Lung (tissue), 12 donors: Measurements from ENCODE around the gene COL18A1. TPM values are rescaled to one million over a fixed set of nuclear protein-coding genes. Genes with fewer than 3 reads are reported as not detected.

Experiments used
- ATAC-seq: fragments of 200-7000 bp; cut with Tn5 transposase; one replicate; pipeline ENCODE4 v1.9.1; 2020; ENCODE audit warnings: moderate number of reproducible peaks; ENCODE audit not compliant: insufficient read depth, low FRiP score
- DNase-seq, 3 donors: peaks; one replicate each; pipeline ENCODE4 v3.0.0-alpha.2; 2013 to 2017
- H3K27ac ChIP-seq, 2 donors: one replicate each; pipeline ENCODE4 v1.5.1; 2013; ENCODE audit warnings: mild to moderate bottlenecking in 2 of 2, moderate library complexity in 2 of 2, control low read depth in 1 of 2, inconsistent platforms in 1 of 2, low read depth in 1 of 2, low read length in 1 of 2
- H3K27me3 ChIP-seq, 3 donors: one replicate each; pipeline ENCODE4 v1.5.1; 2013; ENCODE audit warnings: low read length in 2 of 3; ENCODE audit not compliant: control insufficient read depth in 3 of 3, insufficient read depth in 3 of 3
- H3K36me3 ChIP-seq, 4 donors: one replicate each; pipeline ENCODE4 v1.5.1; 2013; ENCODE audit warnings: low read length in 4 of 4, mild to moderate bottlenecking in 1 of 4, moderate library complexity in 1 of 4; ENCODE audit not compliant: control insufficient read depth in 4 of 4, insufficient read depth in 4 of 4
- H3K4me1 ChIP-seq, 5 donors: one replicate each; pipeline ENCODE4 v1.5.1; 2013; ENCODE audit warnings: low read length in 5 of 5, mild to moderate bottlenecking in 2 of 5, moderate library complexity in 1 of 5; ENCODE audit not compliant: control insufficient read depth in 5 of 5, insufficient read depth in 5 of 5
- H3K4me3 ChIP-seq: one replicate; pipeline ENCODE4 v1.5.1; 2013; ENCODE audit warnings: mild to moderate bottlenecking, control low read depth, moderate library complexity
- H3K9ac ChIP-seq, 2 donors: one replicate each; pipeline ENCODE4 v1.5.1; 2013; ENCODE audit warnings: low read length in 2 of 2, control low read depth in 1 of 2; ENCODE audit not compliant: insufficient read depth in 1 of 2
- H3K9me3 ChIP-seq, 4 donors: one replicate each; pipeline ENCODE4 v1.5.1; 2013; ENCODE audit warnings: low read length in 3 of 4, mild to moderate bottlenecking in 1 of 4, moderate library complexity in 1 of 4; ENCODE audit not compliant: control insufficient read depth in 4 of 4, insufficient read depth in 3 of 4
- WGBS, 2 donors: extraction: QIAGEN DNeasy Blood & Tissue Kit; methylation state at CpG; one replicate each; pipeline ENCODE4 v1.1.7; 2013; 5-methylcytosine and 5-hydroxymethylcytosine counted together
- polyA plus RNA-seq, 2 donors: library from polyadenylated mRNA; stranded (reverse); fragments of 200-250 nt; gene quantifications; one replicate each; pipeline ENCODE4 v1.2.1, GENCODE V29; 2013
- total RNA-seq, 2 donors: library from RNA; depleted of rRNA in 1 of 2; stranded (reverse); fragments of >200 nt in 1 of 2; gene quantifications; one replicate each; pipeline ENCODE4 v1.2.1, GENCODE V29; 2014 to 2021
- TF ChIP-seq, protein P1 (sequence below): IDR thresholded peaks from 2 replicates; pipeline ENCODE4 v1.5.1; 2012; ENCODE audit warnings: mild to moderate bottlenecking; ENCODE audit errors: control extremely low read depth, extremely low read depth
- donor health status: control.
- donor health status: control.
- donor health status: Bipolar disorder and iron deficiency.
- donor health status: healthy.
- donor health status: DM: yes; HTN: yes; CAD: no.

COL18A1 gene
- total and polyA plus RNA-seq, 4 donors, result 42.7 to 102 (median 45.8) TPM

DNA sequence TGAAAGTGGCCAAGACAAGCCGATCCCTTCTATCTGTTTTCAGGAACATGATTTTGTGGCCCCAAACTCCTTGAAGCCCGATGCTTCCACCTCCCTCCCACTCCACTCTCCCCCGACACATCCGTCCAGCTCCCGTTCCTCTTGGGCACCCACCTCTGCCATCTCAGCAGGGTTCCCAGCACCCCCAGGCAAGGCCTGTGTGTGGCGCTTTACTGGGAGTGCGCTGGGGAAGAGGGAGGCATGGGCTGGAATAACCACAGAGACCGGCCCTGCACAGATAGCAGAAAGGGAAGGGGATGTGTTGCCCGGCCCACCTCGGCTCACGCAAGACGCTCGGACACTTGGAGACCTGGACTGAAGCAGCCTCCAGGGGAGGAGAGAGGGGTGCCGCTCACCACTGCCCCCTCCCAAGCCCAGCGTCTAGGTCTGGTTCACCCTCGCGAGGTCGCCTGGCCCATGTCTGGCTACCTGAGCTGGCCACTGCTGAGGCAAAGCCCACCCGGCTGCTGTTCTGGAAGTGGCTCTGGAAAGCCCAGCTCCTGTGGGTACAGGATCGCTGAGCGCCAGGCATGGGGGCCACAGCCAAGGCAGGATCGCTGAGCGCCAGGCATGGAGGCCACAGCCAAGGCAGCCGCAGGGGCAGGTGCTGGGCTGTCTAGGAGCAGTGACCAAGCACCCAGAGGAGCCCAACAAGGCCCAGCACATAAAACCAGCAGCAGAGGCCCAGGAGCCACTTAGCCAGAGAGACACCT lies 23.8 kb upstream of the COL18A1 start:
- no peak overlapping the region for H3K9ac ChIP-seq
- no peaks in the 10 kb centered on the region for H3K27me3 ChIP-seq
- ATAC-seq, result no peak
- 91 to 93% methylated on average over 24 of the region's 24 CpGs for WGBS, 2 donors
- H3K4me3 ChIP-seq, result no peak overlapping the region
- TF ChIP-seq, protein P1, sequence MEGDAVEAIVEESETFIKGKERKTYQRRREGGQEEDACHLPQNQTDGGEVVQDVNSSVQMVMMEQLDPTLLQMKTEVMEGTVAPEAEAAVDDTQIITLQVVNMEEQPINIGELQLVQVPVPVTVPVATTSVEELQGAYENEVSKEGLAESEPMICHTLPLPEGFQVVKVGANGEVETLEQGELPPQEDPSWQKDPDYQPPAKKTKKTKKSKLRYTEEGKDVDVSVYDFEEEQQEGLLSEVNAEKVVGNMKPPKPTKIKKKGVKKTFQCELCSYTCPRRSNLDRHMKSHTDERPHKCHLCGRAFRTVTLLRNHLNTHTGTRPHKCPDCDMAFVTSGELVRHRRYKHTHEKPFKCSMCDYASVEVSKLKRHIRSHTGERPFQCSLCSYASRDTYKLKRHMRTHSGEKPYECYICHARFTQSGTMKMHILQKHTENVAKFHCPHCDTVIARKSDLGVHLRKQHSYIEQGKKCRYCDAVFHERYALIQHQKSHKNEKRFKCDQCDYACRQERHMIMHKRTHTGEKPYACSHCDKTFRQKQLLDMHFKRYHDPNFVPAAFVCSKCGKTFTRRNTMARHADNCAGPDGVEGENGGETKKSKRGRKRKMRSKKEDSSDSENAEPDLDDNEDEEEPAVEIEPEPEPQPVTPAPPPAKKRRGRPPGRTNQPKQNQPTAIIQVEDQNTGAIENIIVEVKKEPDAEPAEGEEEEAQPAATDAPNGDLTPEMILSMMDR, result no peak
- no peaks in the 10 kb centered on the region for H3K36me3 ChIP-seq
- peak in 1 of 3 donors; percentile 10 for DNase-seq
- H3K4me1 ChIP-seq, result peaks cover 0 to 4% (median 0%) of the 10 kb centered on the region in 5 donors
- no peak overlapping the region for H3K27ac ChIP-seq
- H3K9me3 ChIP-seq, result peaks cover 0 to 3% (median 0%) of the 10 kb centered on the region in 4 donors

DNA sequence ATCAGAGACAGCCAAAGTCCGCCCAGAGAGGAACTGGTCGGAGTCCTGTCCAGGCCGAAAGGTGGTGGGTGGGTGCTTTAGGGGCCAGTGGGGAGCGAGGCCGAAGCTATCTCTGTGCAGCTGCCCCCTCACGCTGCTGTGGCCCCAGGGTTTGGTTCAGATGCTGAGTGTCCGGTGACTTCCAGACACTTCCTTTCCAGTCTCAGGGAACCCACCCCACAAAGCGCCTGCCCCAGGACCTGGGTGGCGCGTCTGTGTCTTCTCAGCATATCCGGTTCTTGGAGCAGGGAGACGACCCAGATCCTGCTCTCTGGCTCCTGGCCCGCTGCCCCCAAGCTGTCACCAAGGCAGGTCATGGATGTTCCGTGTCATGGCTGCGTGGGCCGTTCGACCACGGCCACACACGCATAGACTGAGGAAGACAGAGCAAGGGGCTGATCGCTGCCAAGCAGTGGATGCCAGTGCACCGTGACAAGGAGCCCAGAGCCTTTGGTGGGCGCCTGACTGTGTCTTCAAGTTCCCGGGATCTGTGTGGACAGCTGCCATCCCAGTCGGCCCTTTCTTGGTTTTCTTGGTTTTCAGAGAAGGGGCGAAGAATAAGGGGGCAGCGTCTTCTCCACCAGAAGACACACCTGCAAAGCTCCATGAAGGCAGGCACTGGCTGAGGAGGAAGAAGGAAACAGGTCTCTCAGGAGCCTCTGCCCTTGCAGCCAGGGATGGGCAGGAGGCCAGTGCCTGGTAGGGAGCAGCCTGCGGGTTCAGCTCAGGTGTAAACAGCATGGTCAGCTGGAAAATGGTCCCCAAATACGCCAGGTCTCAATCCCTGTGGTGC lies 22.9 kb upstream of the COL18A1 start:
- no peak for ATAC-seq

DNA sequence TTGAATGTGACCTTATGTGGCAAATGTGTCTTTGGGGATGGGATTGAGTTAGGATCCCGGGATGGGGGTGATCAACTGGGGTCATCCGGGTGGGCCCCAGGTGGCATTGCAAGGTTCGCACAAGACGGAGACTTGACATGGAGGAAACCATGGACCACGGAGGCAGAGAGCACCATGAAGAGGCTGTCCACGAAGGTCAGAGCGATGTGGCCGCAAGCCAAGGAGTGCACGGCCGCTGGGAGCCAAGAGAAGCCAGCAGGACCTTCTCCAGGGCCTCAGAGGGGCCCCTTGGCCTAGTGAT lies 22.3 kb upstream of the COL18A1 start:
- H3K9me3 ChIP-seq, result peaks cover 0 to 3% (median 0%) of the 10 kb centered on the region in 4 donors
- no peaks in the 10 kb centered on the region for H3K27me3 ChIP-seq
- no peak for DNase-seq
- no peak overlapping the region for H3K4me3 ChIP-seq
- no peak overlapping the region for H3K27ac ChIP-seq
- TF ChIP-seq, protein P1, result no peak
- H3K36me3 ChIP-seq, result no peaks in the 10 kb centered on the region
- no peak for ATAC-seq
- WGBS, 2 donors, result 94 to 98% methylated on average over 10 of the region's 10 CpGs
- H3K4me1 ChIP-seq, result peaks cover 0 to 13% (median 6%) of the 10 kb centered on the region in 5 donors
- H3K9ac ChIP-seq, result no peak overlapping the region

More for the DNA sequence above, 22.9 kb upstream of the COL18A1 start:
- no peak overlapping the region for H3K9ac ChIP-seq
- H3K4me3 ChIP-seq, result no peak overlapping the region
- WGBS, 2 donors, result 90 to 93% methylated on average over 28 of the region's 28 CpGs
- H3K27me3 ChIP-seq, result no peaks in the 10 kb centered on the region
- peak in 1 of 3 donors; percentile 3 for DNase-seq
- no peak overlapping the region for H3K27ac ChIP-seq
- H3K36me3 ChIP-seq, result no peaks in the 10 kb centered on the region
- TF ChIP-seq, protein P1, result no peak
- H3K9me3 ChIP-seq, result peaks cover 0 to 3% (median 0%) of the 10 kb centered on the region in 4 donors
- peaks cover 0 to 8% (median 4%) of the 10 kb centered on the region in 5 donors for H3K4me1 ChIP-seq
